Pulmonary artery endothelial cell (primary cell): ENCODE measurements around the gene FLT1. TPM values are rescaled to one million over a fixed set of nuclear protein-coding genes. Genes with fewer than 3 reads are reported as not detected.
A peak's percentile ranks its signal among the peaks of the same experiment; 100 is the strongest.

Experiments used
- DNase-seq: peaks from one replicate; pipeline ENCODE4 v3.0.0-alpha.2; 2011; ENCODE audit warnings: low read depth, low spot score
- total RNA-seq: library from RNA; depleted of rRNA; stranded (reverse); fragments of >200 nt; gene quantifications from 2 replicates; pipeline ENCODE4 v1.2.3, GENCODE V29; 2014

Gene FLT1
- total RNA-seq, 1 donor from 2014 or later, result 110 TPM

DNA sequence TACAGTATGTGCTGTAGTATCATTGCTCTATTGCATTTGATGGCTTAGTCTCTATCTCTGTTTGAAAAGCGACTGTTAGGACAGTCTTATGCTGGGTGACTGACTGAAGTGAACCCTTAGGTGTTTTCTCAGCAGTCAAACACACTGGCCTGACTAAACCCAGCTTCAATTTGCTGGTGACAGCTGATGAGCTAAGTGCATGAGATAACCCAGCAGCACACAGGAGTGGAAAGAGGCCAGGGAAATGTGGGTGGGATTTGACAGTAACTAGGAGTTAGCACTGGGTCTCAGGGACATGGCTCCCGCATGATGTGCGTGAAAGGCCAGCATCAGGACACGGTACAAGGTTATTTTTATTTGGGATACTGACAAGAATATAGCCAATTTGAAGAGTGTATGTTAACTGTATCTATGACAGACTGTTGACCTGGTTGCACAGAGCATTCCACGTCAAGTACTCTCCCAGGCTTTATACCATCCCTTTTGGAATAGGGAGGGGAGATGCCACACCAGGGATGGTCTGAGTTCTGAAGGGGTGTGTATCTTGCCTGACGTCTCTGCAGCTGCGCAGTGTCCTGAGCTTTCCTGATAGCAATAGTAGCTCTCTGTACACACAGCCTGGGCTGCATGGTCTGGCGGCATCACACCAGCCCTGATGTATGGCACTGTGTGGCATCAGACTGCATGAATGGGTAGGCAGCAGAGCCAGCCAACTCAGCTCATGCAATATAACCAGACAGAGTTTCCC lies 144.8 kb downstream of the FLT1 start:
- DNase-seq, result no peak

DNA sequence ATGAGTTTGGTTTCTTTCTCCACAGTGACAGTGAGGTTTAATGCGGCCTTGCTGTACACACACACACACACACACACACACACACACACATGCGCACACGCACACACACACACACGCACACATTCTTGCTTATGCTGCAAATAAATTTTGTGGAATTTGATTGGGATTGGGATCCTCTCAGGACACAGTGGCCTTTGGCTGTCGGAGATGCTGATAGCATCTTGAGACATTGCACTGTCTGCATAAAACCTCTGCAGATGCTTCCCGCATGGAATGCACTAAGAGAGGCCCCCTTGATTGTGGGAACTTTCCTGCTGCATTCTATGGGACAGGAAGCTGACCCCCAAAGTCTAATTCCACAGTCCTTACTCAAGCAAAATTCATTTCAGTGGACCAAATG lies 145.6 kb downstream of the FLT1 start:
- no peak for DNase-seq

DNA sequence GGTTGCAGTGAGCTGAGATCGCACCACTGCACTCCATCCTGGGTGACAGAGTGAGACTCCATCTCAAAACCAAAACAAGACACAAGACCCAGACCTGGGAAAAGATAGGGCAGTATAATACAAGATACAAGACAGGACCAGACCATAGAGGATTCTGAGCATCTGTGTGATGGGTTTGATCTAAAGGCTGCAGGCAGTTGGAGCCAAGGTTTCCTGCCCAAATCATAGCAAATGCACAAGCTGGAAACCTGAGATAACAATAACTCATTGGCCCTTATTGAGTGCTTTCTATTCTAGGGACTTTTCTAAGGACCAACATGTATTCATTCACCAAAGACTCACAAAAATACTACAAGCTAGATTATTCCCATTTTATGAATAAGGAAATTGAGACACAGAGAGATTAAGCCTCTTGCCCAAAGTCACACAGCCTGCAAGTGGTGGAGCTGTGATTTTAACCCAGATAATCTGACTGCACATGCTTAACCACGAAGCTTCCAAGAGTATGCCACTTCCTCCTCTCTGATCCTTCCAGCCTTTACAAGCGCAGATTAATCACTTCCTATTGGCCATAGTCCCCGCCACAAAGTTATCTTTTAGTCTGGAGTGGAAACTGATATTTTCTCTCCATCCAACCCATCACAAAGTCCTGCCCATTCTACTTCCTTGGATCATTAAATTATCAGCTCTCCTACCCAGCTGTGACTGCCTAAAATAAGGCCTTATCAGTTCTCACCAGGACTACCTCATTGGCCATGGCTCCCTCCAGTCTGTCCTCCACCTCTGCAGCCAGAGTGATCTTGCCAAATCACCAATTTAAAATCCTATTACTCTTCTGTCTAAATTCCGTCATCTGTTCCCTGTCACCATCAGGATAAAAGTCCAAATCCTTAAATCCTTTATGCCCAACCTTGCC lies 147.2 kb downstream of the FLT1 start:
- DNase-seq, result no peak

DNA sequence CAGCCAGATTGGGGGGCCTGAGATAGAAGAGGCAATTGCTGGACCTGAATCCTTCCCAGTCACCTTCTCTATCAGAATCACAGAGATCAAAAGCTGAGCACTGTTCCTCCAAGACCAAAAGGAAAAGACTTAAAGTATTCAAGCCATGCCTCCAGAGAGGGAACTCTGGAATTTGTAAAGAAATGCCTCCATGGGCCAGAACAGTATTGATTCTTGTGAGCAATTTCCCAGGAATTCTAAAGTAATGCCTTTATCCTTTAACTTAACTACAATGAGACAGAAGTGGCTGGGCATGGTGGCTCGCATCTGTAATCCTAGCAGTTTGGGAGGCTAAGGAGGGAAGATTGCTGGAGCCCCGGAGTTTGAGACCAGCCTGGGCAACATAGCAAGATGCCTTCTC lies 148.8 kb downstream of the FLT1 start:
- DNase-seq, result no peak

DNA sequence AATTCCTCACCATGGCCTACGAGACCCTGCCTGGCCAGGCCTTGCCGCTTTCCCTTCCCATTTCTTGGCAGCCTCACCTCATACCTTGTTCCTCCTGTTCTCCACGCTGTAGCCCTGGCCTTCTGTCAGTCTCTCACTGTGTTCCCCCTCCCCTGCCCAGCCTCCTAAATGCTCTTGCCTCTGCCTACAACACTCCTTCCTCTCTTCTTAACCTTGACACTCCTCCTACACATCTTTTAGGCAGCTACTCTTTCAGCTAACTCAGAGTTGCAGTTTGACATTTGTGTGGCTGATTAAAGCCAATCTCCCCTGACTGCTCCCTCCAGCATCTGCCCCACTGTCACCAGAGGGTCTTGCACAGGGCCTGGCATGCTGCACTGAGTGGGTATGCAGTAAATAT lies 150.8 kb downstream of the FLT1 start:
- no peak for DNase-seq

DNA sequence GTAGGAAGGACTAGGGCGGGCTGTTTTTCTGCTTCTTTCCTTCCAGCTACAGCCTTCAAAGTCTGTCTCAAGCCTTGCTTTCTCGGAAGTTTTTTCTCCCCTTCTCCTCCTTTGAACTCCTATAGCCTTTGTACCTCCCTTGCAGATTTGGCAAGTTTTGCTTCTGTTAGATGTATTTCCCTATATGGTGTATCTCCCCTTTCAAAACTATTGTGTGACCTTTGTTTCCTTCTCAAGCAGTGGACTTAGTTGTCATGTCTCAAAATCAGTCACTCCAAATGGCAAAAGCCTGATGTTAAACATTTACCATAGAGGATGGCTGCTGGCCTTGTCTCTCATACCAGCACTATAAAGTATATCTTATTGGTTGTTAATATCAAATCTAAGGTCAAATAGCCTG lies 152.7 kb downstream of the FLT1 start:
- DNase-seq, result no peak

DNA sequence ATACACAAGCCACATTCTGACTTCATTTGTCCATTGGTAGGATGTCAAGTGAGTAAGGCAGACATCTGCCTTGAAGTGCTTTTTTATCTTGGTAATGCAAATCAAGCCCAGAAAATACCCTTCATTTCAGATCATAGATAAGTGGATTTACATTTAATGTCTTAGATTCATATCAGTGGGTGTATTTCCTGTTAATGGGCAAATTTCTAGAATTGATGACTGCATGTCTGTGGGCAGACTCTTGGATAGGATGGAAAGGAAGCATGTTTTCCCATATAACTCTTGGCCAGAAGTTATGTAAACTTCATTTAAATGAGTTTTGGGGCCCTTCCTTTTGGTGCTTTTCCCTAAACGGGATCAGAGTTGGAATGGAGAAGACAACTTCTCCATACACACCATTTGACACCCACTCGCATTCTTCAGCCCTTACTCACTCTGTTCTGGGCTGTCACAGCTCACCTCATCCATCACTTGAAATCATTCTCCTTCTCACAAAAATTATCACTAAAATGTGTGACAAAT lies 154.6 kb downstream of the FLT1 start:
- DNase-seq, result no peak

DNA sequence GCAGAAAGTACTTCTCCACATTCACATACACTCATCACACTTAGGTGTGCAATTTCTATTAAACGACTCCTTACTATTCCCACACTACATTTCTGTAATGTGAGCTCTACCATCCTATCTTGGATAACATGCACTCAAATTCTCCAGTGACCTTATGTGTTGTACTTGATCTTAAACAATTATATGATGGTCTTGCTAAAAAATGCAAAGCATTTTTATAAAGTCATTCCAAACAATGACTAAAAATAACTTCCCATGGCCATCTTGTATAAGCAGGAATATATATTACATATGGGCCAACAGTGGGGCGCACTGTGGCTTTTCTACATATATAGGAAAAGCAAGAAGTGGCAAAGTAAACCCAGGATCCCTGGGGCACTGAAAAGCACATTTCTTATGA lies 155.5 kb downstream of the FLT1 start:
- DNase-seq, result no peak

DNA sequence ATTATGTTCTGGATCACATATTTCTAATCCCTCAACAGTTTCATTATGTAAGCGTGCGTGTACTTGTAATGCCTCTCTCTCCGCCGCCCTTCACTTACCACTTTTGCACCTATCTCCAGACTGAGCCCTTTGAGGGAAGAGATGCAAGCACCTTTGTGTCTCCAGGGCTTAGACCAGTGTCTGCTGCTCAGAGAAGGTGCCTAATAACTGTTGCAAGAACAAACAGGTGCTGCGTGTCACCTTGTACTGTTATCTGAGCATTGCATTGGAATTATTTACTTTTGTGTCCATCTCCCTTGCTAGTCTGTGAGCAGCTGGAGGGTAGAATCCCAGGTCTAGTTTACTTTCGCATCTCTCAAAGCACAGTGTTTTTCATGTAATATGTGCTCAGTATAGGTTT lies 156.2 kb downstream of the FLT1 start:
- DNase-seq, result no peak

DNA sequence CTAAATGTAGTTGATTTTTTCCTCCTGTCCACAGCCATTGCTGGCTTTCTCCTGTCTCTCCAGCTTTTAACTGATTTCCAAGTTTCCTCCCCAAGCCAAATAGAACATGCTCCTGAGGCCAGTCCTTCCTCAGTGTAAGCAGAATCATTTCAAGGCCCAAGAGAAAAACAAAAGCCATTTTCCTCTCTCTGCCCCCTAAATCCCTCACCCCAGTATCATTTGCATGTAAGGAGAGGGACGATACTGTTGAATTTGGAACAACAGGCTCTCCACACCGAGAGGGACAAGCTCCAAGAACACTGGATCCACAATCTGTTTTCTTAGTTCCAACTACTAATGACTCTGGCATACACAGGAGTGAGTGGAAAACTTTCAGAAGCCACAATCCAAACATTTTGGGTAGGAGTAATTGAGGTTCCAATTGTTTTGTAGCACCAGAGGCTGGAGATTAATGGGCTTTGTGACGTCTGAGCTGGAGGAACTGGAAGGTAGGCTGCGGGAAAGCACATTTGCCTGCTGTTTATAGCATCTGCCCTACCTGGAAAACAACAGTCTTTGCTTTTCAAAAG lies 156.8 kb downstream of the FLT1 start:
- DNase-seq, result no peak

DNA sequence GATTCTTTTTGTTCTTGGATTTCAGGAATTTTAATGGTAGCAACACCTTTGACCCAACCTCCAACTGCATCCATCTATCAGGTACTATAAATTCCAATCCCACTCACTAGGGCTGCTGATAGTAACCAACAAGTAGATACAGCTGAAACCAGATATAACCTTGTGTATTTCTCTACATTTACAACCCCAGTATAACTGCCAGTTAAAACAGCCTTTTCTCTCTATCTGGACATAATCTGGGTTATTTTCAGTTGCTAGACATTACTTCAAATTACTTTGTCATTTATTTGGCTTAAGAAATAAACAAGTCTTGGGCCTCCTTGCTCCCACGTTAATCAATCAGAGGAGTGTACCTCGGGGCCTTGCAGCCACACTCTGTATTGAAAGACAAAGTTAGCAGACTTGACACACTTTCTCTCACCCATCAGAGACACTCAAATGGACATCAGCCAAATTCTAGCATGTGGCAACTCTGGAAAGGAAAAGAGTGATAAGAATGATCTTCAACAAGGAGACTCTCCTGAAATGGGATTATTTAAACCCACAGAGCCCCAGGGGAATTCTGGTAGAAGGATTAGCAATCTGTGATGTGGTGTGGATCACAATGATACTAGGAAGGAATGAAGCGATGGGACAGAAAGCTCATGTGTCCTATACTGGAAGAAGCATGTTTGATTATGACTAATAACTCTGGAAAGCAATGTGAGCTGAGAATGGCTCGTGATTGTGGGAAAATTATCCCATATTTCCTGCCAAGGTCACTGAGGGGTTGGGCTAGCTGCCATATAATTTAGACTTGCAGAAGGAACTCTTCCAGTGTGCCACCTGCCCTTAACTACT lies 157.5 kb downstream of the FLT1 start:
- DNase-seq, result peak; percentile 84

DNA sequence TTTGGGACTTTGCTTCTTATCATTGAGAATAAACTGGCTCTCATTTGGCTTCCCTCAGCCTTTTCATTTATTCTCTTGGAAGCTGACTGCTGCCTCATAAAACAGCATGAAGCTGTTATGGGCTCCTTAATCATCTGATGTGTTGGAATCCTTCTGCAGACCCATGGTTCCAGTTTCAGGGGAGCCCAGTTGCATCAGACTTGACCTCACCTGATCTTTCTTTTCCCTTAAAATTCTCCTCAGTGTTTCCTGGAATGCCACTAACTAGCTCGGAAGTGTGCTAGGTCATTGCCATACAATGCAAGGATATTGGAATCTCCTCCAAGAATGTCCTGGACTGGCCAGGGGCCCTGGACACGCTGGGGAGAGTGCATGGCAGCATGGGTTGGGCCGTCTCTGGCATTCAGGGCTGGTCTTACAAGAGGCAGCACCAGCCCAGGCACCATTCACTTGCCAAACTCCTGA lies 158.7 kb downstream of the FLT1 start:
- peak; percentile 77 for DNase-seq

DNA sequence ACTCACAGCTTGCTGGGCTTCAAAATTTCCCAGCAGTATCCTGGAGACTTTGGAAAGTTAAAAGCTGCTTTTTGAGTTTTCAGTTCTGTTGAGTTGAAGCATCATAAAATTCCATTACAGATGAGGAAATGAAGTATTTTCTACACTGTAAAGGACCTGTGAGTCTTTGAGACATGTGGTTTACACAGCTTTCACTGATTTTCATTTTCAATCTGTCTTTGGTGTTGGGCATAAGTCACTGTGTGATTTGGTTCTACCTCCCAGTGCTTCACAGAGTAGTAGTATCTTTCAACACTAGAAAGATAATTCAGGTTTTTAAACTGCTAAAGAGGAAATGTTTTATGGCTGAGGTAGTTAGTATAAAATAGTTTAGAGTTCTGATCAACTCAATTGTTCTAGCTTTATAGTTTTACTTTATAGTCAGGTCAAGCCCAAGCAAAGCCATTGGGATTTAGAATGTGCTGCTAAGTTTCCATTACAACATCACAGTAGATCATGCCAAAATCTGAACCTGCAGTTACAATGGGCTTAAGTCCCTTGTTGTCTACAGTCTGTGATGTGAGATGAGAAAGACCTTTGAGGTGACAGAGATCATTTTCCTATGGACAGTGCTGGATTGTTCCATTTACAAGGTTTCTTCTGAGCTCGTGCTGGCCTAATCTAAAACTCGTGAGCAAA lies 161.6 kb downstream of the FLT1 start:
- no peak for DNase-seq

DNA sequence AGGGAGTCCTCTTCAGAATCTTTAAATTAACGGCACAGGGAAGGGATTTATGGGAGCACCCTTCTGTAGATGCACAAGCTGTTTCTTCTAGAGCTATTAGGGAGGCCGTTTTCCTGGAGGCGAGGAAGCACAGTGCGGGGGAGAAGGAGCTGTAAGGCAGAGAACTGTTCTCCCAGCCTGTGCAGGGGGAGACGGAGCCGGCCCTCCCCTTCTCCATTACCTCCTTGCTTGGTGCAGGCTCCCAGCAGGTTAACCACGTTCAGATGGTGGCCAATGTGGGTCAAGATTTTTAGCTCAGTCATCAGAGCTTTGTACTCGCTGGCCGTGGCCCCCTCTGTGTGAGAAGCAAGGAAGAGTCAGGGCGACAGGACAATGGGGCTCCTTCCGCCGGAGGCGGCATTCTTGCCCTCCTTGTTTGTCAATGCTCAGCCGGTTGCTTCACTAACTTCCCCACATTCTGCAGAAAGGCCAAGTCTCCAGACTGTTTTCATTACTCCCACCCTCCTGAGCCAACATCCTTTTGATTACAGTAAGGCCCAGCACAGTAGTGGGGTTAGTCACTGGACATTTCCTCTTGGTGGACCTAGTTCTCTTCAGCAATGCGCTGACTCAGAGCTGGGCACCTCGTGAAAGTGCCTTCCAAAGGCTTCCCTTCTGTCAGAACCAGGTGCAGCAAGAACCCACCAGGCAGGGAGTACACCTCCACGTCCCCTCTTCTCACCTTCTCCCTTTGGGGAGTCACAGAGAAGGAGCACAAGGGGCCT lies 165.4 kb downstream of the FLT1 start:
- peak; percentile 98 for DNase-seq

DNA sequence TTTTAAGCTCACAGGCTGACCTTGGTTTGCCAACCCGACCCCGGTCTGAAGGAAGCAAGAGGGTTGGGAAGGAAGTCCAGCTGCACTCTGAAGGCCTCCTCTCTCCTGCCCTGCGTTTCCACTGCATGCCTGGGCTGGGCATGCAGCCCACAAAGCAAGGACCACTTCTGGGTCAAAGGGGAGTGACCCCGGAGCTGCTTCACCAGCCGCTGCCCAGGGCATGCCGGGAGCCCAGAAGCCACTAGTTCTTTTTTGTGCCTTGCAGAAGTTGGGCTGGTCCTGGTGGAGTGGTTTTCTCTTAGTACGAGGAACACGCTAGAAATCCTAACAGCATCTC lies 166.7 kb downstream of the FLT1 start:
- DNase-seq, result no peak

DNA sequence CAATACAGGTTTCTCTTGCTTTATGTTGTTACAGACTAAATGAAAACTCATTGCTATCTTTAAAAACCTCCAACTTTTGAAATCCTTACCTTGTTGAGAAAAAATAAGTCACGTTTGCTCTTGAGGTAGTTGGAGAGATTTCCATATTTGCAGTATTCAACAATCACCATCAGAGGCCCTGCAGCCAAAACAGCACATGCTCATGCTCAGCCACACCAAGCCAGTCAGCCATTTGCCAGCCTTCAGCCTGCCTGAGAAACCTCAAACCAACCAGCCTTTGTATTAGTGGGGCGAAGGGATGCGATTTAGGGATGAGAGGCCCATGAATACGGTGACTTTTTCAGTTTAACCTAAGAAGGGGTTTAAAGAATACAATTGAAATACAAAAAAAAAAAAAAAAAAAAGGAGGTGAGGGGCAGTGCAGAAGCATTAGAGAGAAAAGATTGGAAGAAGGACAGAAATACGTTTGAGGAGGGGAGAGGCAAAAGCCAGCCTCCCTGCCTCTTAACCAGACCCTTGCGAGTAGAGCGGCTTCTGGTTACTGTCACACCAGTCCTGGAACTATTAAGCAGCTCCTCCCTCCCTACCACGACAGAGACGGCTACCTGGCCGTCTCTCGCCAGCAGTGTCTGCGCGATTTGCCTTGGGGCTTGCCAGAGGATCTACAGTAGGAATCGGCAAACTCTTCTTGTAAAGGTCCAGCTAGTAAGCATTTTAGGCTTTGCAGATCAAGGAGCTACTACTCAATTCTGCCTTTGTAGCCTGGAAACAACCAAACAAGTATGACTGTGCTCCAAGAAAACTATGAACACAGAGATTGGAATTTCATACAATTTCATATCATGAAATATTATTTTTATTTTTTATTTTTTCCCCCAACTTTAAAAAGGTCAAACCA lies 167.3 kb downstream of the FLT1 start:
- DNase-seq, result no peak

DNA sequence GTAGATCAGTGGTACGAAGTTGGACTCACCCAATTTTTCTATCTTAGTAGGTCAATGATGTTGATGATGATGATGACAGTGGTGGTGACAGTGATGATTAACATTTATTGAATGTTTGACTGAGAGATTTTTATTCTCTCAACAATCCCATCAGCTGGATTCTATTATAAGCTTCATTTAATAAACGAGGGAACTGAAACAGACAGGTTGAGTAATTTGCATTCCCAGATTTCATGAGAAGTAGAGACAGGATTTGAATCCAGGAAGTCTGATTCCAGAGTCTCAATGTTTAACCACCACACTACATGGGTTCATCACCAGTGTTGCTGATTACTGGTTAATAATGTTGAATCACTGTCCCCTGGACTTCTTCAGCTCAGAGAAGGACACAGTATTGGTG lies 168.9 kb downstream of the FLT1 start:
- no peak for DNase-seq

DNA sequence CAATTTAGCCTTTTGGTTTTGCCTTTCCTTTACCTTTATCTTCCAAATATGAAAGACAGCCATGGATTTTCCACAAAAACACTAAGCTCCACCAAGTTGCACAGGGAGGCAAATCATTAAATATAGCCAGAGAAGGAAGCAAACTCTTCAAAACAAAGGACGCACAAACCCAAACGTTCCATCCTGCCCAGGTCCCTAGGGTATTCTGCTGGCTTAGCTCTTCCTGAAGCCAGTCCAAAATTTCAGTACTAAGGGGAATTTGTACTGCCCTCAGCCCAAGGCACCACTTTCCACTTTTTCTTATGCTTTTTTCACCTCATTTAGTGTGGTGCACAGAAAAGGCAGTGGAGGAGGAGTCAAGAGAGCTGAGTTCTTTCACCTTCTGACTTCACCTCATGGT lies 169.9 kb downstream of the FLT1 start:
- DNase-seq, result no peak
